Panc1 (cell line): Measurements from ENCODE around the gene FARS2.

Experiments
- POLR2AphosphoS5 ChIP-seq: IDR thresholded peaks from 2 replicates; pipeline ENCODE4 v1.6.1; 2012; ENCODE audit warnings: mild to moderate bottlenecking, low read depth, low read length, moderate library complexity
- SIN3A ChIP-seq: IDR thresholded peaks from 2 replicates; pipeline ENCODE4 v1.6.1; 2012; ENCODE audit warnings: low read depth, mild to moderate bottlenecking, low read length, moderate library complexity, borderline replicate concordance; ENCODE audit not compliant: insufficient read depth
- TF ChIP-seq, protein P1 (sequence below): fragments of 450-650 bp; IDR thresholded peaks from 2 replicates; pipeline ENCODE4 v1.5.1; 2017; ENCODE audit warnings: mild to moderate bottlenecking

GRCh38 chr6:5510331-5511133 is 249.2 kb downstream of the FARS2 start:
- TF ChIP-seq, protein P1, sequence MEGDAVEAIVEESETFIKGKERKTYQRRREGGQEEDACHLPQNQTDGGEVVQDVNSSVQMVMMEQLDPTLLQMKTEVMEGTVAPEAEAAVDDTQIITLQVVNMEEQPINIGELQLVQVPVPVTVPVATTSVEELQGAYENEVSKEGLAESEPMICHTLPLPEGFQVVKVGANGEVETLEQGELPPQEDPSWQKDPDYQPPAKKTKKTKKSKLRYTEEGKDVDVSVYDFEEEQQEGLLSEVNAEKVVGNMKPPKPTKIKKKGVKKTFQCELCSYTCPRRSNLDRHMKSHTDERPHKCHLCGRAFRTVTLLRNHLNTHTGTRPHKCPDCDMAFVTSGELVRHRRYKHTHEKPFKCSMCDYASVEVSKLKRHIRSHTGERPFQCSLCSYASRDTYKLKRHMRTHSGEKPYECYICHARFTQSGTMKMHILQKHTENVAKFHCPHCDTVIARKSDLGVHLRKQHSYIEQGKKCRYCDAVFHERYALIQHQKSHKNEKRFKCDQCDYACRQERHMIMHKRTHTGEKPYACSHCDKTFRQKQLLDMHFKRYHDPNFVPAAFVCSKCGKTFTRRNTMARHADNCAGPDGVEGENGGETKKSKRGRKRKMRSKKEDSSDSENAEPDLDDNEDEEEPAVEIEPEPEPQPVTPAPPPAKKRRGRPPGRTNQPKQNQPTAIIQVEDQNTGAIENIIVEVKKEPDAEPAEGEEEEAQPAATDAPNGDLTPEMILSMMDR, result no peak
- TF ChIP-seq POLR2AphosphoS5, result no peak
- TF ChIP-seq SIN3A, result no peak
